GM19238 (cell line): Measurements from ENCODE around the gene LRPAP1.
"Not testable (repeated sequence)": the region's sequence is repeated elsewhere in the genome, so short reads cannot be mapped to it uniquely, and the experiment has no call there.

Experiments used
- DNase-seq: peaks from one replicate; pipeline ENCODE4 v3.0.0; 2011; ENCODE audit warnings: low spot score; ENCODE audit not compliant: insufficient read length

The LRPAP1 gene

DNA sequence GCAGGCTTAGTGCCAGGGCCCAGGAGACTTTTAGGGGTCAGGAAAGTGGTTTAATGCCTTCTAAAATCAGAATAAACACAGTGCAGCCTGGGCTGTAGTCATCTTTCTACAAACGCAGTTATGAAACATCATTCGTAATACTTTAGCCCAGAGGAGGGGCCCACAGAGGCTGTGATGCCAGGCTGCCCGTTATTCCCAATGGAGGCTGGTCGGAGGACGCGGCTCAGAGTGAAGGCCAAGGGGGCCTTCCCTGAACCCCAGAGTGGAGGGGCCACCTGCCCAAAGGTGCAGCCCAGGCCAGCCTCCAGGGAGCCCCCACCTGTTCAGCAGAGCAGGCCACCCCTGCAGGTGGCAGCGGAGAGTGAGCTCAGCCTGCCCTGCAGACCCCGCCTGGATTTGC, 29.9 kb upstream of the LRPAP1 start:
- DNase-seq: not testable (repeated sequence)

- DNase-seq: not testable (repeated sequence)
Observed at GRCh38 chr4:3560465-3560864, 28.2 kb upstream of the LRPAP1 start.

- not testable (repeated sequence) for DNase-seq
Observed at GRCh38 chr4:3559381-3560290, 27.4 kb upstream of the LRPAP1 start.

- not testable (repeated sequence) for DNase-seq
Observed at GRCh38 chr4:3558514-3558836, 26.3 kb upstream of the LRPAP1 start.

DNA sequence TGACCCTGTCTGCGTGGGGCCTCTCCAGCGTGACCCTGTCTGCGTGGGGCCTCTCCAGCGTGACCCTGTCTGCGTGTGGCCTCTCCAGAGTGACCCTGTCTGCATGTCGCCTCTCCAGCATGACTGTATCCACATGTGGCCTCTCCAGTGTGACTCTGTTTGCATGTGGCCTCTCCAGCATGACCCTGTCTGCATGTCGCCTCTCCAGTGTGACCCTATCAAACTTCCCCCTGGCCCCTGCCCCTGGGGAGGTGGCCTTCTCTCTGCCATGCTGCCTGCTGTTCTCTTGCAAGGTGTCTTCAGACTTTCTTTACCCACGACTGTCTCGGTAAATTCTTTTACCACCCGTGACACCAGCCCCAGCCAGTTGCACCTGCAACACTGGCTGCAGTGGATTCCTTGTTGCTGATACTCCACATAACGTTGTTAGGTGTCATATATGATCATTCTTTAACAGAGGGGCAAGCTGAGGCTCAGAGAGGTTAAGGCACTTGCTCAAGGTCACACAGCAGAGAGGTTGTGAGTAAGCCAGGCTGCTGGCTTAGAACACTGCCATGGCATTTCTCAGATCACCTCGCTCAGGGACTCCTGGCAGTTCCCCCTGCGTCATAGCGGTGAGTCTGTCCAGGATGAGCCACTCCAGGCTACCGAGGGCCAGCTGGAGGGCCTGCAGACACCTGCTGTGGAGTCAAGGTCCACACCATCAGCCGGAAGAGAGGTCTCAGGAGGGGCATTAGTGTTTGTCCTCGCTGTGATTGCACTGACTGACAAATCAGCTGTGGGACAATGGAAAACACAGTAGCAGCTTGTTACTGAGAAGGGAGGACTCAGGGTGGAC, 25.7 kb upstream of the LRPAP1 start:
- not testable (repeated sequence) for DNase-seq

DNA sequence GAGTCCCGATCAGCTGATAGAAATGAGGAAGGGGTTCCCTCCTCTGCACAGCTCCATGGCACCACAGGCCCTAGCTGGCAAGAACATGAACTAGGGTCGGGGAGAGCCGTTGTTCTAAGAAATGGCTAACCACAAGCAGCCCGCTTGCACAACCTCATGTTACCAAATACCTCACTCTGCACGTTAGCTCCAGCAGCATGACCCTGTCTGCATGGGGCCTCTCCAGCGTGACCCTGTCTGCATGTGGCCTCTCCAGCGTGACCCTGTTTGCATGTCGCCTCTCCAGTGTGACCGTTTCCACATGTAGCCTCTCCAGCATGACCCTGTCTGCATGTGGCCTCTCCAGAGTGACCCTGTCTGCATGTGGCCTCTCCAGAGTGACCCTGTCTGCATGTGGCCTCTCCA, 24.9 kb upstream of the LRPAP1 start:
- not testable (repeated sequence) for DNase-seq

- DNase-seq: not testable (repeated sequence)
Observed at GRCh38 chr4:3556244-3556867, 24.1 kb upstream of the LRPAP1 start.

DNA sequence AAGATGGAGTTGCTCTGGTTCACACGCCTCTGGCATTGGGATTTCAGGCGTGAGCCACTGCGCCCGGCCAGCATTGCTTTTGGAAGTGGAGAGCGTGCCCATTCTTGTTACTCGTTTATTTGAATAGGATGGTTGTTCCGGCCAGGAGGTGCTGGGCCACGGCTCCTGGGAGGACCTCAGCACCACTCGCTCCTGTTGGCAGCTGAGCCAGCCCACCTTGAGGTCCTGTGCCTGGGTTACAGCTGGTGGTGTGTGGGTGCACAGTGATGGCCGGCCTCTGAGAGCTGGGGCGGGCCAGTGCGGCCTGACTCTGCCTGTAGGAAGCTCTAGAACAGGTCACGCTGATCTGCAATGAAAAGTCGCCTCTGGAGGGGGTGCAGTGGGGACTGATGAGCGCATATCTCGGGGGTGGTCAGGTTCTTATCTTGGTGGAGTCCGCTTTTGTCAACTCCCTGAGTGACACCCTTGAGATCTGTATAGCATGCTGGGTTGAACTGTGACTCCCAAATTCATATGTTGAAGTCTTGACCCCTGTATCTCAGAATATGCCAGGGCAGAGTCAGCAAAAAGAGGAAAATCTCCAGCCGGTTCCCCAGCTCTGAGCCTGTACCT, 23.3 kb upstream of the LRPAP1 start:
- not testable (repeated sequence) for DNase-seq

- not testable (repeated sequence) for DNase-seq
Observed at GRCh38 chr4:3551366-3551765, 19.1 kb upstream of the LRPAP1 start.

DNA sequence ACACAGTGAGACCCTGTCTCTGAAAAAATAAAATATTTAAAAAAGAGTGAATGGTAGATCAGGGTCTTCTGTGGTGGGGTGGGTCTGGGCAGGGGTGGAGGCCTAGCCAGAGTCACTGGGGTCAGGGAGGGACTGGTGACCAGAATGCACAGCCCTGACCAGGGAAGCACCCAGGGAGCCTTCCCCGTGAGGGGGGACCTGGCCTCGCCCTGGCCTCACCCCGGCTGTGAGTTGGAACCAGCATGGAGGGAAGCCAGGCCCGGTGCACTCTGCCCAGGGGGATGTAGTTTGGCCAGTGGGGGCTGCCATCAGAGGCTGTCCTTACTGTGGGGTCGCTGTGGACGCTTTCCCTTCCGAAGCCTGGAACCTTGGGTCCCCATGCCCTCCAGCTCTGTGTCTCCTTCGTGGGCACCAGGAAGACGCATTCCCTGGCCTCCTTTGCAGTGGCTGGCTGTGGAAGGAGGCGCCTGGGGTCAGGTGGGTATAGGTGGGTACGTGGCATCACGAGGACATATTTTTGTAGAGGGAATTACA, 18.6 kb upstream of the LRPAP1 start:
- not testable (repeated sequence) for DNase-seq

DNA sequence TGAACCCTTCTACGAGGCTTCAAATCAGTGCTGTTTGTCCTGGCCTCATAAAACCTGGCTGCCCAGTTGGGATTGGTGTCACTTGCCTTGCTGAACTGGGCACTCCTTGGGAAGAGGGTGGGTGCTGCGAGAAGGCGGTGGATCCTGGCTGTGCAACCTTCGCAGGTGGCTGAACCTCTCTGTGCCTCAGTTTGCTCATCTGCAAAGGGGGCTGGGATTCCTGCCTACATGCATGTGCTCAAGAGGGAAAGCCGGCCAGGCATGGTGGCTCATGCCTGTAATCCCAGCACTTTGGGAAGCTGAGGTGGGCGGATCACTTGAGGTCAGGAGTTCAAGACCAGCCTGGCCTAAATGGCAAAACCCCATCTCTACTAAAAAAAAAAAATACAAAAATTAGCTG, 17.8 kb upstream of the LRPAP1 start:
- DNase-seq: not testable (repeated sequence)

DNA sequence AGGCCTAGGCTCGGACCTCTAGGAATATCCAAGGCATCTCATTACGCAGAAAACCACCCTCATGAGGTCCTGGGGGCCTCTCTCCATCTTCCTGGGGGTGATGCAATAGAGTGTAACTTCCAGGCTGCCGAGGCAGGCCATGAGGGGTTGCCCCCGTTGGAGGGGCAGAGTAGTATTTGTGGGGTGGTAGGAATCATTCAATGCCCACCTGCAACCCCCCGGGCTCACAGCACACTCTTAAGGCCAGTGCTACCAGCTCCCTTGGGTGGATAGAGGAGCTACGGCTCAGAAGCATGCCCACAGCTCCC, 17.4 kb upstream of the LRPAP1 start:
- DNase-seq: not testable (repeated sequence)

DNA sequence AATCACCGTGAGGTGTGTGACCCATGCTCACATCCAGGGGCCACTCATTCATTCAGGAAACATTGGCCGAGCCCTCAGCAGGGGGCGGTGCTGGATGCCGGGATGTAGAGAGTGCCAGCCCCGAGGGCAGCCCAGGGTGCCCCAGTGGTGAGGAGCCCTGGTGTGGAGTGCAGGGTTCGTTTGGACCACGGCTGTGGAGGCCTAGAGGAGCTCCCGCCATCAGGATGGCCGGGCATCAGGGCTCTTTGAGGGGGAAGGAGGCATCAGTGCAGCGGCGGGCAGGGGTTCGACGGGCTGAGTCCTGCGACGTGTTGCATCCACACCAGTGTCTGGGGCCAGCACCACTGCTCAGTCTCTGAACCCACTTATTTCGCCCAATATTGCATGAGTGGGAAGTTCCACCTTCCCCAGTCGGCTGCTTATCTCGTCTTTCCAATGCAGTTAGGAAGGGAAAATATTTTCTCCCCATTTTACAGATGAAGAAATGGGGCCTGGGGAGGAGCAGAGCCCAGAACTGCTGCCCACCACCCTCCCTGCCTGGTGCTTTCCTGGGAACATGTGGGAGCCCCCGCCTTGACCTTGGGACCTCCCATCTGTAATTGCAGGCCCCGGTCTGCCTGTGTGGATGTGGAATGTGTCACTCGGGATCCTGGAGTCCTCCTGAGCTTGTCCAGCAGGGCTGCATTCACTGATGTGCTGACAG, 16.9 kb upstream of the LRPAP1 start:
- DNase-seq: not testable (repeated sequence)

- not testable (repeated sequence) for DNase-seq
Observed at GRCh38 chr4:3546721-3547120, 14.5 kb upstream of the LRPAP1 start.

- DNase-seq: not testable (repeated sequence)
Observed at GRCh38 chr4:3545351-3545750, 13.1 kb upstream of the LRPAP1 start.

DNA sequence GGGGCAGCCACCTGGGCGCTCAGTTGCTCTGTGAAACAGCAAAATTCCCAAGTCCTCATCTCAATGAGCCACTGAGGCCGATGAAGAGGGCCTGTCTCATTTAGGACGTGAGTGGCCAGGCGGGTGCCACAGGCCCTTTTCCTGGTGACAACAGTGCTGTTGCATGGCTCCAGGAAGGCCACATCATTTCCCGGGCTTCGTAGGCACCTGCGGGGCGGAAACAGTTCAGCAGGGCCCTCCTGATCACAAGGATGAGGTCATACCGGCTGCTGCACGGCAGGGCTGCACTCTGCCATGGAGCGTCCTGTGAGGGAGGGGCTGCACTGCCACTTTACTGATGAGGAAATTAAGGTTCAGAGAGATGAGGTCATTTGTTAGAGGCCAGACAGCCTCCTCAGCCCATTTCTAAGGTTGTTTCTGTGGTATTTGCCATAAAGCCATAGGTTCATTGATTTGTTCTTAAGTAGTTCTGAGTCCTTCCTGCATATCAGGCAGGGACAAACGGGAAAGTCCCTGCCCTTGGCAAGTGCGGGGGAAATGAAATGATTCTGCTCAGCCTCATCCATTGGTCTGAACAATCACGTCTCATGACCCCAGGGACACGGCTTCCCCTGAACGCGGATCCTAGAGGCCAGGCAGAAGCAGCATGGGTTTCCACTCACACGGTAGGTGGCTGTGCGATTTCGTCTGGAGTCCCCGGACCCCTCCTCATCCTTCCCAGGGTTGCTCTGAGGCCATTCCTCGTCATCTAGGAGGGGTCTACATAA, 12.2 kb upstream of the LRPAP1 start:
- not testable (repeated sequence) for DNase-seq

DNA sequence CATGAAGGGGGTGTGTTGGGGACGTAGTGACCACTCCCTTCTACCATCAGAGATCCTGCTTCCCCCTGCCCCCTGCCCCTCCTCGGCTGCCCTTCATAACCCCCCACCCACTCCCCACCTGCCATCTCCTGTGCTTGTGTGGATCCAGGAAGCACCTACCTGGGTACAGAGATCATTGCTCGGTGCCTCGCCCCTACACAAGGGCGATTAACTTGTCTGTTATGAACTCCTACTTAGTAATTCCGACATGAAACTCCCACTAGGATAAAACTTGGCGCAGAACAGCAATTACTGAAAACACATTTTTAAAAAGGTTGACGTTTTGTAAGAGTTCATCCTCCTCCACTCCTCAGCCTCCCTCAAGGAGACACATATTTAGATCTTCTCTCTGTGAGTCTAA, 11.2 kb upstream of the LRPAP1 start:
- not testable (repeated sequence) for DNase-seq

- not testable (repeated sequence) for DNase-seq
Observed at GRCh38 chr4:3538906-3539305, 6.7 kb upstream of the LRPAP1 start.

GRCh38 chr4:3535812-3536211, 3.6 kb upstream of the LRPAP1 start:
- not testable (repeated sequence) for DNase-seq

DNA sequence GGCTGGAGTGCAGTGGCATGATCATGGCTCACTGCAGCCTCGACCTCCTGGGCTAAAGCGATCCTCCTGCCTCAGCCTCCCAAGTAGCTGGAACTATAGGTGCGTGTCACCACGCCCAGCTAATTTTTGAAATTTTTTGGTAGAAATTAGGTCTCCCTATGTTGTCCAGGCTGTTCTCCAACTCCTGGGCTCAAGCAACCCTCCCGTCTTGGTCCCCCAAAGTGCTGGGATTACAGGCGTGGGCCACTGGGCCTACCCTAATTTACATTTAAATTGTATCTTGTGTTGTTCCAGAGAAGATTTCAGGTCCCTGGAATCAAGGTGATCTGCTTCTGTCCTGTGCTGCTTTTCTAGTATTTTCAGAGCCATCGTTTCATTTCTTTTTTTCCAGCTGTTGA, 1.2 kb upstream of the LRPAP1 start:
- no peak for DNase-seq
